ENCODE data around the gene HSDL2.
"Not testable (repeated sequence)": the region's sequence is repeated elsewhere in the genome, so short reads cannot be mapped to it uniquely, and the experiment has no call there.

The HSDL2 gene

GRCh38 chr9:112355427-112355897 lies 24.4 kb upstream of the HSDL2 start:
- ChIA-PET CTCF (interaction anchor here (0.5 to 0.8 kb wide), 2 partner anchors 309 to 953 kb away, joined by 3 to 5 read pairs; no protein-coding TSS in a partner anchor), POLR2A (ENCODE audit: low non-redundant PET) (no interaction called here)
- DNase-seq (ENCODE audit: low spot score), result no peak
- no peak overlapping the region for H3K27ac ChIP-seq
- no peak for TF ChIP-seq CTCF (conservative IDR thresholded peaks at IDR 0.05; ENCODE audit: low read depth)

GRCh38 chr9:112360047-112360804 lies 19.7 kb upstream of the HSDL2 start:
- POLR2A ChIA-PET (ENCODE audit: low non-redundant PET), result no interaction called here
- H3K27ac ChIP-seq, result peak overlapping the region; percentile 34; the same call in 1 of the 2 replicates
- CTCF ChIA-PET, result interaction anchor here (0.6 to 3.5 kb wide), 9 partner anchors 17 to 739 kb away, joined by 3 to 37 read pairs (median 3); partner anchors contain the start of gene PTBP3
- TF ChIP-seq CTCF (conservative IDR thresholded peaks at IDR 0.05; ENCODE audit: low read depth), result no peak
- DNase-seq (ENCODE audit: low spot score), result no peak

GRCh38 chr9:112361601-112362000 lies 18.3 kb upstream of the HSDL2 start:
- ChIA-PET POLR2A (ENCODE audit: low non-redundant PET) (no interaction called here), CTCF (interaction anchor here (0.6 to 3.5 kb wide), 9 partner anchors 18 to 541 kb away, joined by 3 to 37 read pairs (median 3); partner anchors contain the start of gene PTBP3)
- peak; percentile 74 for TF ChIP-seq CTCF (conservative IDR thresholded peaks at IDR 0.05; ENCODE audit: low read depth)
- DNase-seq (ENCODE audit: low spot score), result no peak
- H3K27ac ChIP-seq, result no peak overlapping the region

GRCh38 chr9:112364761-112365160 lies 15.1 kb upstream of the HSDL2 start:
- ChIA-PET POLR2A (ENCODE audit: low non-redundant PET) (no interaction called here), CTCF (interaction anchor here (0.6 to 1.3 kb wide), 2 partner anchors 46 to 252 kb away, joined by 3 to 4 read pairs; no protein-coding TSS in a partner anchor)
- H3K27ac ChIP-seq, result no peak overlapping the region
- TF ChIP-seq CTCF (conservative IDR thresholded peaks at IDR 0.05; ENCODE audit: low read depth), result no peak
- DNase-seq (ENCODE audit: low spot score), result no peak

GRCh38 chr9:112365257-112365656 lies 14.7 kb upstream of the HSDL2 start:
- CTCF ChIA-PET, result interaction anchor here (0.6 kb wide), 2 partner anchors 31 to 282 kb away, joined by 3 to 6 read pairs; no protein-coding TSS in a partner anchor
- POLR2A ChIA-PET (ENCODE audit: low non-redundant PET); DNase-seq (ENCODE audit: low spot score); H3K27ac ChIP-seq: not testable (repeated sequence)

- no peak for TF ChIP-seq CTCF (conservative IDR thresholded peaks at IDR 0.05; ENCODE audit: low read depth)
- DNase-seq (ENCODE audit: low spot score), result no peak
- H3K27ac ChIP-seq, result no peak overlapping the region
- ChIA-PET CTCF (interaction anchor here (0.7 to 1.2 kb wide), 2 partner anchors 13 to 34 kb away, joined by 3 to 6 read pairs; no protein-coding TSS in a partner anchor), POLR2A (ENCODE audit: low non-redundant PET) (no interaction called here)
Observed at GRCh38 chr9:112366591-112366990, 13.3 kb upstream of the HSDL2 start.

- DNase-seq (ENCODE audit: low spot score), result no peak
- POLR2A ChIA-PET (ENCODE audit: low non-redundant PET), result interaction anchor here (0.6 kb wide), 1 partner anchor 21 kb away, joined by 5 read pairs; no protein-coding TSS in a partner anchor
- CTCF ChIA-PET, result no interaction called here
- no peak overlapping the region for H3K27ac ChIP-seq
- TF ChIP-seq CTCF (conservative IDR thresholded peaks at IDR 0.05; ENCODE audit: low read depth), result no peak
Observed at GRCh38 chr9:112367465-112367864, 12.4 kb upstream of the HSDL2 start.

Measured in RWPE1 (cell line).